Measurements from ENCODE around the gene KIF20B.

- TF ChIP-seq, protein P1, sequence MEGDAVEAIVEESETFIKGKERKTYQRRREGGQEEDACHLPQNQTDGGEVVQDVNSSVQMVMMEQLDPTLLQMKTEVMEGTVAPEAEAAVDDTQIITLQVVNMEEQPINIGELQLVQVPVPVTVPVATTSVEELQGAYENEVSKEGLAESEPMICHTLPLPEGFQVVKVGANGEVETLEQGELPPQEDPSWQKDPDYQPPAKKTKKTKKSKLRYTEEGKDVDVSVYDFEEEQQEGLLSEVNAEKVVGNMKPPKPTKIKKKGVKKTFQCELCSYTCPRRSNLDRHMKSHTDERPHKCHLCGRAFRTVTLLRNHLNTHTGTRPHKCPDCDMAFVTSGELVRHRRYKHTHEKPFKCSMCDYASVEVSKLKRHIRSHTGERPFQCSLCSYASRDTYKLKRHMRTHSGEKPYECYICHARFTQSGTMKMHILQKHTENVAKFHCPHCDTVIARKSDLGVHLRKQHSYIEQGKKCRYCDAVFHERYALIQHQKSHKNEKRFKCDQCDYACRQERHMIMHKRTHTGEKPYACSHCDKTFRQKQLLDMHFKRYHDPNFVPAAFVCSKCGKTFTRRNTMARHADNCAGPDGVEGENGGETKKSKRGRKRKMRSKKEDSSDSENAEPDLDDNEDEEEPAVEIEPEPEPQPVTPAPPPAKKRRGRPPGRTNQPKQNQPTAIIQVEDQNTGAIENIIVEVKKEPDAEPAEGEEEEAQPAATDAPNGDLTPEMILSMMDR (conservative IDR thresholded peaks at IDR 0.05) = no peak
- TF ChIP-seq EZH2 (IDR thresholded peaks at IDR 0.05; ENCODE audit: low read depth) = no peak
Observed at GRCh38 chr10:89815049-89815853, 113.9 kb downstream of the KIF20B start.
